ENCODE data around the gene ENTPD7.

DNA sequence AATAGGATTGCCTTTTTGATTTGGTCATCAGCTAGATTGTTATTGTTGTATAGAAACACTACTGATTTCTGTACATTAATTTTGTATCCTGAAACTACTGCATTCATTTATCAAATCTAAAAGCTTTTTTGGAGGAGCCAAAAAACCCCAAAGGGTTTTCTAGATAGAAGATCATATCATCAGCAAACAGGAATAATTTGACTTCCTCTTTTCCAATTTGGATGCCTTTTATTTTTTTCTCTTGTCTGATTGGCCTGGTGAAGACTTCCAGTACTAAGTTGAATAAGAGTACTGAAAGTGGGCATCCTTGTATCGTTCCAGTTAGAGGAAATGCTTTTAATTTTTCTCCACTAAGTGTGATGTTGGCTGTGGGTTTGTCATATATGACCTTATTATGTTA, 10.6 kb upstream of the ENTPD7 start:
- no peak for TF ChIP-seq EZH2 (IDR thresholded peaks at IDR 0.05; ENCODE audit: borderline replicate concordance, low read length)
- TF ChIP-seq, protein P1, sequence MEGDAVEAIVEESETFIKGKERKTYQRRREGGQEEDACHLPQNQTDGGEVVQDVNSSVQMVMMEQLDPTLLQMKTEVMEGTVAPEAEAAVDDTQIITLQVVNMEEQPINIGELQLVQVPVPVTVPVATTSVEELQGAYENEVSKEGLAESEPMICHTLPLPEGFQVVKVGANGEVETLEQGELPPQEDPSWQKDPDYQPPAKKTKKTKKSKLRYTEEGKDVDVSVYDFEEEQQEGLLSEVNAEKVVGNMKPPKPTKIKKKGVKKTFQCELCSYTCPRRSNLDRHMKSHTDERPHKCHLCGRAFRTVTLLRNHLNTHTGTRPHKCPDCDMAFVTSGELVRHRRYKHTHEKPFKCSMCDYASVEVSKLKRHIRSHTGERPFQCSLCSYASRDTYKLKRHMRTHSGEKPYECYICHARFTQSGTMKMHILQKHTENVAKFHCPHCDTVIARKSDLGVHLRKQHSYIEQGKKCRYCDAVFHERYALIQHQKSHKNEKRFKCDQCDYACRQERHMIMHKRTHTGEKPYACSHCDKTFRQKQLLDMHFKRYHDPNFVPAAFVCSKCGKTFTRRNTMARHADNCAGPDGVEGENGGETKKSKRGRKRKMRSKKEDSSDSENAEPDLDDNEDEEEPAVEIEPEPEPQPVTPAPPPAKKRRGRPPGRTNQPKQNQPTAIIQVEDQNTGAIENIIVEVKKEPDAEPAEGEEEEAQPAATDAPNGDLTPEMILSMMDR (conservative IDR thresholded peaks at IDR 0.05 in 1 of 2, IDR thresholded peaks at IDR 0.05 in 1 of 2; ENCODE audit: extremely low read depth in 1 of 2, insufficient read depth in 1 of 2, low read depth in 1 of 2, low read length in 2 of 2), result no peak
